Skin epidermis (tissue), 12 donors: ENCODE results near the gene SPRR1B.
"Not testable (repeated sequence)": the region's sequence is repeated elsewhere in the genome, so short reads cannot be mapped to it uniquely, and the experiment has no call there.

Source experiments
- H3K27ac ChIP-seq, 21 experiments: fragments of 200-600 bp; sonication (generic) in 11 of 21; one replicate each; pipeline ENCODE4 v1.5.0; 2020; ENCODE audit warnings: mild to moderate bottlenecking in 3 of 21, inconsistent platforms in 2 of 21, moderate library complexity in 2 of 21
- H3K4me3 ChIP-seq, 7 experiments: fragments of 200-600 bp; sonication (generic) in 2 of 7; one replicate each; pipeline ENCODE4 v1.5.0; 2020; ENCODE audit warnings: inconsistent platforms in 2 of 7, mild to moderate bottlenecking in 2 of 7, moderate library complexity in 1 of 7

SPRR1B gene

DNA sequence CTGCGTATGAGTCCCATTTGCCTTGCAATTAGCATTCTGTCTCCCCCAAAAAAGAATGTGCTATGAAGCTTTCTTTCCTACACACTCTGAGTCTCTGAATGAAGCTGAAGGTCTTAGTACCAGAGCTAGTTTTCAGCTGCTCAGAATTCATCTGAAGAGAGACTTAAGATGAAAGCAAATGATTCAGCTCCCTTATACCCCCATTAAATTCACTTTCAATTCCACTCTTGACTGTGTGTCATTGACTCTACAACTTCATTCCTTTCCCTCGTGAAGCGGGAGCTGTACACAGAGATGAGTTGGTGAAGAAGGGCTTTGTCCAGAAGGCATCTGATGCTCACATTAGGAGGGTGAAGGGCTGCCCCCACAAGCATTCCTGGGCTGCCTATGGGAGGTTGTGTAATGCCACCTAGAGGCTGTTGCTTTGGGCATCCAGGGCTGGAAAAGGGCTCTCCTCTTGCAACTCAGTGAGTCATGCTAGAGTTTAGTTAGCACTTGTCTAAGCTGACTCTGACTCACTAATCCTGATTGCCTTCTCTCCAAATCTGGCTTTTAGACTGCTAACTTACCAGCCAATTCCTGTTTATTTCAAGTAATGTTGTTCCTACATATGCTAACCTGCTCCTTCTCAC, 1.8 kb downstream of the SPRR1B start:
- Histone ChIP-seq H3K4me3 (no peak overlapping the region), H3K27ac (peak overlapping the region in 4 of 21 experiments; percentile 4 to 37 (median 16))

DNA sequence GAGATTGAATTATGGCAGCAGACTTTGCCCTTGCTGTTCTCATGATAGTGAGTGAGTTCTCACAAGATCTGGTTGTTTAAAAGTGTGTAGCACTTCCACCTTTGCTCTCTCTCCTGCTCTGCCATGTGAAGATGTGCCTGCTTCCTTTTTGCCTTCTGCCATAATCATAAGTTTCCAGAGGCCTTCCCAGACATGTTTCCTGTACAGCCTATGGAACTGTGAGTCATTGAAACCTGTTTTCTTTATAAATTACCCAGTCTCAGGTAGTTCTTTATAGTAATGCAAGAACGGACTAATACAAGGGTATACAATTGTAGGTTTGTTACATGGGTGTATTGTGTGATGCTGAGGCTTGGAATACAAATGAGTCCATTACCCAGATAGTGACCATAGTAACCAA, 4.2 kb downstream of the SPRR1B start:
- Histone ChIP-seq H3K27ac (no peak overlapping the region), H3K4me3 (no peak overlapping the region)

DNA sequence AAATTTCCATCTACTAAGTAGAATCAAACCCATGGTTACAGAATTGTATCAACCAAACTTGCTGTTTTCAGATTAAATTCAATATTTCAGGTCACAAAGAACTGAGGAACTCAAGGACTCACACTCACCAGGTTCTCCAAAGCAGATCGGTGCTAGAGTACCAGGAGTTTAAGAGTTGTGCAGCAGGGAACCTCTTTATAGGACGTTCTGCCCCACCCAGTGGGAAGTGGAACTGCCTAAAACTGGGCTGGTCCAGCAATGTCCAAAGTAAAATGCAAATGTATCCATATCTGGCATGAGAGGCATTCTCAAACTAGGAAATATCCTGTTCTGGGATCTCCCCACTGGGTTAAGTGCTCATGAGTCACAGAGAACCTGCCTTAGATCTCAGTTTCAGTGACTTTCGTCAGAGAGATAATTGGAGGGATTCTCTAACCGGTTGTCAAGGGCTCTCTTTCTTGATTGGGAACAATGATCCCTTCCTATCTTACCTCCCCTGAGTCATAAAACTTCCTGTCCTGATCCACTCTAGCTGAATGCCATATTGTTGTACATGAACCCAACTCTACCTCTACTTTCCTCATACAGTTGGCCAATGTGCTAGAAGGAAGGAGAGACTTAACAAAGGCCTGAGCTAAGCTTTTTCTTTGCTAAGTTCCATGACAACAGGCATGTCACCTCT, 10.1 kb downstream of the SPRR1B start, which contains the start of gene SPRR2D:
TSS of gene SPRR2D (minus strand) at position 171 of the 682 bp plus-strand sequence. CDS start 774 bp downstream, outside the sequence.
- H3K27ac ChIP-seq, result no peak within 1 kb of the TSS
- H3K4me3 ChIP-seq, result no peak within 1 kb of the TSS

DNA sequence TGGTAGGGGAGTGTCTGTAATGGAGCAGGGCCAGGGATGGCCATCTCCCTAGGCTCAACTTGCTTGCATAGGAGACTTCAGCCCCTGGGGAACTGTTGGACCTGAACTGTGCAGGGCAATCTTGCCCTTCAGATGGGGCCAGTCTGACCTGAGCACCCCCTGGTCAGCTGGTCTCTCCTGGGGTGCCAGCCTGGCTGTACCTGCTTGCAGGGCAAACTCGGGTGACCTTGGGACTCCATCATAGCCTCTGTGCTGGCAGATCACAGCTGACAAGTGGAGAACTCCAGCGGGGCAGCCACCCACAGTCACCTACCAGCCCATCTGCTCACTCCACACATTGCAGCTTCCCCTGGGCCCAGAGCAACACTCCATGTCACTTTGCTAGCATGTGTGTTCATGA, 18.2 kb downstream of the SPRR1B start:
- Histone ChIP-seq H3K27ac (no peak overlapping the region), H3K4me3 (no peak overlapping the region)

DNA sequence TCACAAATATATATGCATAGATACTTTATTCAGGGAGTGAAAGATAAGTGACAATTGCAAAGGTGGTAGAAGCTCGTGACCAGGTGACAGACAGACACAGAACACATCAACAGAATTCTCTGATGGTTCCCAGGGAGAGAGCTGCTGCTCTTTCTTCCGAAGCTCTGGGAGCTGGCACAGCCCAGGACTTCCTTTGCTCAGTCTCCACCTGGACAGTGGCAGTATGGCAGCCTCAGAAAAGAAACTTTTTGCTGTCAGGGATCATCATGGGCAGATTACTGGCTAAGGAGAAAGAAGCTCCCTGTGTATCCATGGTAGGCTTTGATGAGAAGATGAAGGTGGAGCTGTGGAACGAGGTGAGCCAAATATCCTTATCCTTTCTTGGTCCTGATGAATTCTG, 25.1 kb downstream of the SPRR1B start:
- H3K27ac ChIP-seq, result not testable (repeated sequence)

DNA sequence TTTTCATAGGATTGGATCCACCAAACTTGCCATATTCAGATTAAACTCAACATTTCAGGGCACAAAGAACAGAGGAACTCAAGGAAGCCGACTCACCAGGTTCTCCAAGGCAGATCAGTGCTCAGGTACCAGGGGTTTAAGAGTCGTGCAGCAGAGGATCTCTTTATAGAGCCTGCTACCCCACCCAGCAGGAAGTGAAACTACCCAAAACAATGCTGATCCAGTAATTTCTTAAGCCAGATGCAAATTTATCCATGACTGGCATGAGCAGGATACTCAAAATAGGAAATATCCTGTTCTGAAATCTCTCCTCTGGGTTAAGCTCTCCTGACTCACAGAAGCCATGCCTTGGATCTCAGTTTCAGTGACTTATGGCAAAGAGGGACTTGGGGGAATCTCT, 26.4 kb downstream of the SPRR1B start, which contains the start of gene SPRR2A:
TSS of gene SPRR2A (minus strand) at position 138 of the 400 bp plus-strand sequence. CDS start 777 bp downstream, outside the sequence.
- H3K27ac ChIP-seq, result no peak within 1 kb of the TSS
- H3K4me3 ChIP-seq, result no peak within 1 kb of the TSS

More for the DNA sequence above, 25.1 kb downstream of the SPRR1B start:
- H3K4me3 ChIP-seq, result not testable (repeated sequence)

DNA sequence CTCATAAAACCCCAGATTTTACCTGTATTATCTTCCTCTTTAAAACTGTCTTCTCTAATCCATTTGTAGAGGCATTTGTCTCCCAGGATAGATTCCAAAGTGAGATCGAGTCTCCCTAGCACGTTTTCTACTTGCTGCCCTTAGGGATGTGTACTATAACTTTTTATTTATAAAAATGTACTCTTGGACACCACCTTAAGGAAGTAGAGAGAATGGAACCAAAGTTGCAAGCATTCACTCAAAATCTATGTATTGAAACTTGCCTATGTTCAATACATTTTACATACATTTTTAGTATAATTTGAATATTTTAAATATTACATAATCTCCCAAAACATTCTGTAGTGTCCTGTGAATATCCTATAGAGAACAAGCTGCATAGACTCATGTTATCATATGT, 27.2 kb downstream of the SPRR1B start:
- no peak overlapping the region for H3K27ac ChIP-seq
- H3K4me3 ChIP-seq, result no peak overlapping the region

DNA sequence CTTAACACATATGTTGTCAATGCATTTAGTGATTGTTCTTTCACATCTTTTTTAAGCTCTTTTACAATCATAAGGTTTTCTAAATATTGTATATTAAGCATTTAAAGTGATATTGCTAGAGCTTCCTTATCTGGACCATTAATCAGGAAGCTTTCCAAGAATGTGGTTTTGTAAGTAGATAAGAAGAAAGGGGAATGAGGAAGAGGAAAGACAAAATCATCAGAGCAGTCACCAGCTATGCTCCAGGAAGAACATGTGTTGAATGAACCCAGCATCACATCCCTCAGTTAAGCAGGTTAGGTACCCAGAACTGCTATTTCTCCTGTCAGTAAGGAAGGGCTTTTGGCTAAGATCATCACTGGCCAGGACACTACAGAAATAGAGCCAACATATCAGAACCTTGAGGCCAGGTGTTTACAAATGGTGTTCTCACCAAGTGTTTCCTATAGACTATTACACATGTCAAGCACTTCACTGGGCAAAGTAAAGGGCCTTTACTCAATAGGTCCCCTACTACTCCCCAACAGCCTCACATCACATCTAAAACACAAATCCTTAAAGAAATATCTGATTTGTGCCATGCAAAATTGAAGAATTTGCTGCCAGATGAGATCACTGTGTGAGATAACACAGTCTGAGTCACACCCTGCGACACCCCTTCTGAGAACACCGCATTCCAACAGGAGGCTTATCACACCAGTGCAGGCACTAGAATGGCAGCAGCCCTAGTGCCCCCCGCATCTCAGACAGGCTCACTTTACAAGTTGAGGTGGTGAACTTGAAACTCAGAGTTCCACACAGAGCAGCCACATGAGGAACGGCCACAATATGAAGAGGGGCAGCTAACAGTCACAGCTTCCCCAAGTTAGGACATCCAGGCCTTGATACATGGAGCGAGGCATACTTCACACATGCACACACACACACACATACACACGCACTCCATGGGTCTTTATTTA, 28.1 kb downstream of the SPRR1B start:
- Histone ChIP-seq H3K4me3 (no peak overlapping the region), H3K27ac (no peak overlapping the region)

DNA sequence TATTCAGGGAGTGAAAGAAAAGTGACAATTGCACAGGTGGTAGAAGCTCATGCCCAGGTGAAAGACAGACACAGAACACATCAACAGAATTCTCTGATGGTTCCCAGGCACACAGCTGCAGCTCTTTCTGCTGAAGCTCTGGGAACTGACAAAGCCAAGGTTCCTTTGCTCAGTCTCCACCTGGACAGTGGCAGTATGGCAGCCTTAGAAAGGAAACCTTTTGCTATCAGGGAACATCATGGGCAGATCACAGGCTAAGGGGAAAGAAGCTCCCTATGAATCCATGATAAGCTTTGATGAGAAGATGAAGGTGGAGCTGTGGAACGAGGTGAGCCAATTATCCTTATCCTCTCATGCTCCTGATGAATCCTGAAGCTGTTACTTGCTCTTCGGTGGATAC, 39.2 kb downstream of the SPRR1B start:
- Histone ChIP-seq H3K27ac (no peak overlapping the region), H3K4me3 (no peak overlapping the region)

DNA sequence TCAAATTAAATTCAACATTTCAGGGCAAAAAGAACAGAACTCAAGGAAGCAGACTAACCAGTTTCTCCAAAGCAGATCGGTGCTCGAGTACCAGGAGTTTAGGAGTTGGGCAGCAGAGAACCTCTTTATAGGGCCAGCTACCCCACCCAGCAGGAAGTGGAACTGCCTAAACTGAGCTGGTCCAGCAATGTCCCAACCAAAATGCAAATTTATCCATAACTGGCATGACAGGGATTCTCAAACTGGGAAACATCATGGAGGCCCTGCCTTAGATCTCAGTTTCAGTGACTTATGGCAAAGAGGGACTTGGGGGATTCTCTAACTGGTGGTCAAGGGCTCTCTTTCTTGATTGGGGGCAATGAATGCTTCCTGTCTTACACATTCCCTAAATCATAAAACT, 40.5 kb downstream of the SPRR1B start, which contains the start of gene SPRR2B:
TSS of gene SPRR2B (minus strand) at position 101 of the 400 bp plus-strand sequence. CDS start 772 bp downstream, outside the sequence.
- Histone ChIP-seq H3K27ac (no peak within 1 kb of the TSS), H3K4me3 (no peak within 1 kb of the TSS)

DNA sequence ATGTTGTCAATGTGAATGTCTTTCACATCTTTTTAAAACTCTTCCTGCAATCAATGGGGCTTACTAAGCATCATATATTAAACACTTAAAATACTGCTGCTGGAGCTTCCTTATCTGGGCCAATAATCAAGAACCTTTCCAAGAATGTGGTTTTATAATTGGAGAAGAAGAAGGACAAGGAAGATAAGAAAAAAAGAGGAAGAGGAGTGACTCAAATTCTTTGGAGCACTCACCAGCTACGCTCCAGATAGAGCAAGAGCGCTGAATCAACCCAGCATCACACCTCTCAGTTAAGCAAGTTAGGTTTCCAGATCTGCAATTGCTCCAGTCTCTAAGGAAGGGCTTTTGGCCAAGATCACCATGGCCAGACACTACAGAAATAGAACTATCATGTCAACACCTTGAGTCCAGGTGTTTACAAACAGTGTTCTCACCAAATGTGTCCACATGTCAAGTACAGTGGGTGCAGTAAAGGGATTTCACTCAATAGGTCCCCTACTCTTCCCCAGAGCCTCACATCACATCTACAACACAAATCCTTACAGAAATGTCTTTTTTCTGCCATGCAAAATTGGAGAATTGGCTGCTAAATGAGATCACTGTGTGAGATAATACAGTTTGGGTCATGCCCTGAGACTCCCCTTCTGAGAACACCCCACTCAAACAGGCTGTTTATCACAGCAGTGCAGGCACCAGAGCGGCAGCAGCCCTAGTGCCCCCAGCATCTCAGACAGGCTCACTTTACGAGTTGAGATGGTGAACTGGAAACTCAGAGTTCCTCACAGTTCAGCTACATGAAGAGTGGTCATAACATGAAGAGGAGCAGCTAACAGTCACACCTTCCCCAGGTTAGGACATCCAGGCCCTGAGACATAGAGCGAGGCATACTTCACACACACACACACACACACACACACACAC, 42.1 kb downstream of the SPRR1B start:
- no peak overlapping the region for H3K27ac ChIP-seq
- no peak overlapping the region for H3K4me3 ChIP-seq

DNA sequence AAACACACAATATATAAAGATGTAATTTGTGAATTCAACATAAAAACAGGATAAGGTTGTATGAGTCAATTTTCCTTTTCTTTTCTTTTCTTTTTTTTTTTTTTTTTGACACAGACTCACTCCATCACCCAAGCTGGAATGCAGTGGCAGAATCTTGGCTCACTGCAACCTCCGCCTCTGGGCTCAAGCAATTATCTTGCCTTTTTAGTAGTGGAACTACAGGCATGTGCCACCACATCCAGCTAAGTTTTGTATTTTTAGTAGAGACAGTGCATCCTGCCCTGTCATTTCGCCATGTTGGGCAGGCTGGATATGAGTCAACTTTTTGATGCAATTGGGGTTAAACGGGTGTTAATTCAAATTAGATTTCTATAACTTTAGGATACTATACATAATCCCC, 50.7 kb downstream of the SPRR1B start:
- Histone ChIP-seq H3K27ac (no peak overlapping the region), H3K4me3 (no peak overlapping the region)
